Rectal smooth muscle tissue (tissue), 1 donor: Measurements from ENCODE around the gene ARL11.

Source experiments
- H3K27ac ChIP-seq: one replicate; pipeline ENCODE4 v1.7.0; 2013; ENCODE audit warnings: low read depth, low read length, inconsistent platforms
- H3K27me3 ChIP-seq: one replicate; pipeline ENCODE4 v1.7.0; 2013; ENCODE audit warnings: low read length; ENCODE audit not compliant: control insufficient read depth, insufficient read depth
- H3K36me3 ChIP-seq: one replicate; pipeline ENCODE4 v1.7.0; 2013; ENCODE audit warnings: low read length; ENCODE audit not compliant: control insufficient read depth, insufficient read depth
- H3K4me1 ChIP-seq: one replicate; pipeline ENCODE4 v1.7.0; 2013; ENCODE audit warnings: low read length; ENCODE audit not compliant: control insufficient read depth, insufficient read depth
- H3K4me3 ChIP-seq: one replicate; pipeline ENCODE4 v1.7.0; 2013; ENCODE audit warnings: low read length
- H3K9ac ChIP-seq: one replicate; pipeline ENCODE4 v1.7.0; 2013; ENCODE audit warnings: low read length

ARL11 gene

GRCh38 chr13:49622174-49622946 is 5.9 kb upstream of the ARL11 start:
- no peak overlapping the region for H3K27ac ChIP-seq

GRCh38 chr13:49624229-49624628 is 4.1 kb upstream of the ARL11 start:
- H3K36me3 ChIP-seq = no peaks in the 10 kb centered on the region
- no peak overlapping the region for H3K27ac ChIP-seq
- no peak overlapping the region for H3K4me3 ChIP-seq
- H3K9ac ChIP-seq = no peak overlapping the region
- peaks cover 2% of the 10 kb centered on the region for H3K27me3 ChIP-seq
- H3K4me1 ChIP-seq = no peaks in the 10 kb centered on the region

More at GRCh38 chr13:49622174-49622946, 5.9 kb upstream of the ARL11 start:
- no peaks in the 10 kb centered on the region for H3K4me1 ChIP-seq
- no peak overlapping the region for H3K9ac ChIP-seq
- H3K36me3 ChIP-seq = no peaks in the 10 kb centered on the region
- H3K27me3 ChIP-seq = peaks cover 2% of the 10 kb centered on the region
- H3K4me3 ChIP-seq = no peak overlapping the region

DNA sequence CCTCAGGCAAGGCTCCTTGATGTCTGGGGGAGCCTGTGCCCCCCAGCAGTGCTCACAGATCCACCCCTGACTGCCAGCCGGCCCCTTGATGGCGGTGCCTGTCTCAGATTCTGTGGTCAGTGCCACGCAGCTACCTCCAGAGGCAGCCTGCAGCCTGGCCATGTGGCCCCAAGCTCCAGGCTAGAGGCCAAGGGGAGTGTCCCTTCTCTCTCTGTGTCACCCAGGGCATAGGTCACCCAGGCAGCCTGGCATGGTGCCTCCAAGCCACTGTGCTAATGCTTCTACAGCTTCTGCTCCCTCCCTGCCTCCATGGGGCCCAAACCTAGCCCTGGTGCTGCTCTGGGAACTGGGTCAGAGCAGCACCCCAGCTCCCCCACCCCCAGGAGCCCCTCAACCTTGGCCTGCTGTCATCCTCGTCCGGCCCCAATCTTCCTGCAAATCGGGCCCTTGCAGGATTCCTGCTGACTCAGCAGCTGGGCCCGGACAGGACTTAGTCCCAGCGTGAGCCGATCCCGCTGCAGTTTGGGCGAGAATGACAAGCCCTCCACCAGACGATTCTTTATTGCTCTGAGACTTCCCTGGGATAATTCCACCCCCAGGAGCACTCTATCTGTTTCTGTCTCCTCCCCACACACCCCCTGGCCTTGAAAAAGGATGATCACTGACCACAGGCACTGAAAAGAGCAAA is 2.8 kb upstream of the ARL11 start:
- Histone ChIP-seq H3K36me3 (no peaks in the 10 kb centered on the region), H3K4me1 (no peaks in the 10 kb centered on the region), H3K27ac (no peak overlapping the region), H3K4me3 (no peak overlapping the region), H3K9ac (no peak overlapping the region), H3K27me3 (no peaks in the 10 kb centered on the region)

- H3K36me3 ChIP-seq = no peaks in the 10 kb centered on the region
- H3K9ac ChIP-seq = no peak overlapping the region
- no peaks in the 10 kb centered on the region for H3K4me1 ChIP-seq
- H3K27ac ChIP-seq = no peak overlapping the region
- no peak overlapping the region for H3K4me3 ChIP-seq
- no peaks in the 10 kb centered on the region for H3K27me3 ChIP-seq
Measured at GRCh38 chr13:49629196-49629938, 1.1 kb downstream of the ARL11 start.

- Histone ChIP-seq H3K4me1 (no peaks in the 10 kb centered on the region), H3K9ac (no peak overlapping the region), H3K4me3 (no peak overlapping the region), H3K36me3 (no peaks in the 10 kb centered on the region), H3K27me3 (no peaks in the 10 kb centered on the region), H3K27ac (no peak overlapping the region)
Measured at GRCh38 chr13:49629947-49630346, 1.6 kb downstream of the ARL11 start.

- H3K4me1 ChIP-seq = no peaks in the 10 kb centered on the region
- no peak overlapping the region for H3K9ac ChIP-seq
- H3K4me3 ChIP-seq = no peak overlapping the region
- no peak overlapping the region for H3K27ac ChIP-seq
- H3K36me3 ChIP-seq = no peaks in the 10 kb centered on the region
- no peaks in the 10 kb centered on the region for H3K27me3 ChIP-seq
Measured at GRCh38 chr13:49630580-49630979, 2.3 kb downstream of the ARL11 start.

GRCh38 chr13:49632156-49632555 is 3.8 kb downstream of the ARL11 start:
- no peaks in the 10 kb centered on the region for H3K4me1 ChIP-seq
- H3K4me3 ChIP-seq = no peak overlapping the region
- H3K27ac ChIP-seq = no peak overlapping the region

DNA sequence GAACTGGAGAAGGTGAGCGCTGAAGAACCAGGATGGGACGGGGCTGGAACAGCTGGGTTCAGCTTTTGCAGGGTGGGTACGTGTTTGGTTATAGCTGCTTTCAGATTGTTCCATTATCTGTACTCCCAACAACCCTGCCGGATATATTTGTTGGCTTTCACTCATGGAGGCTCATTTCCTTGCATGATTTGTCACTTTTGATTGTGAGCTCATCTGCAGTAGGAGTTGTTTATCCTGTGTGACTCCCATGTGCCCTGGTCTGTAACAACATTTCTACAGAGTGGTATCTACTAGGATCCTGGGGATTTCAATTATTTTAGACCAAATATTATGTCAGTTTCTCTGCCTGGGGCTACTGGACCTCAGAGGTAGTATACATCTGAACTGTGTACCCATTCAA is 5.4 kb downstream of the ARL11 start:
- no peaks in the 10 kb centered on the region for H3K36me3 ChIP-seq
- H3K27me3 ChIP-seq = no peaks in the 10 kb centered on the region
- H3K27ac ChIP-seq = no peak overlapping the region
- no peak overlapping the region for H3K9ac ChIP-seq
- H3K4me1 ChIP-seq = no peaks in the 10 kb centered on the region
- H3K4me3 ChIP-seq = no peak overlapping the region

More at GRCh38 chr13:49632156-49632555, 3.8 kb downstream of the ARL11 start:
- no peak overlapping the region for H3K9ac ChIP-seq
- H3K27me3 ChIP-seq = no peaks in the 10 kb centered on the region
- no peaks in the 10 kb centered on the region for H3K36me3 ChIP-seq

GRCh38 chr13:49635599-49636433 is 7.5 kb downstream of the ARL11 start:
- no peaks in the 10 kb centered on the region for H3K4me1 ChIP-seq
- H3K27ac ChIP-seq = no peak overlapping the region

GRCh38 chr13:49636705-49637104 is 8.4 kb downstream of the ARL11 start:
- H3K36me3 ChIP-seq = no peaks in the 10 kb centered on the region
- H3K9ac ChIP-seq = no peak overlapping the region
- H3K27me3 ChIP-seq = no peaks in the 10 kb centered on the region
- no peak overlapping the region for H3K4me3 ChIP-seq
- no peak overlapping the region for H3K27ac ChIP-seq
- H3K4me1 ChIP-seq = no peaks in the 10 kb centered on the region

More at GRCh38 chr13:49635599-49636433, 7.5 kb downstream of the ARL11 start:
- Histone ChIP-seq H3K27me3 (no peaks in the 10 kb centered on the region), H3K9ac (no peak overlapping the region), H3K36me3 (no peaks in the 10 kb centered on the region), H3K4me3 (peak overlapping the region; percentile 48)

GRCh38 chr13:49638030-49638743 is 9.9 kb downstream of the ARL11 start:
- Histone ChIP-seq H3K4me3 (no peak overlapping the region), H3K27me3 (no peaks in the 10 kb centered on the region), H3K4me1 (no peaks in the 10 kb centered on the region), H3K27ac (no peak overlapping the region), H3K36me3 (no peaks in the 10 kb centered on the region), H3K9ac (no peak overlapping the region)
